HG02840 (cell line): Measurements from ENCODE around the gene GET4.
A peak's percentile ranks its signal among the peaks of the same experiment; 100 is the strongest.

Experiments used
- ATAC-seq: cut with Tn5 transposase; IDR thresholded peaks from one replicate; pipeline ENCODE4 v1.9.1; 2021; ENCODE audit warnings: mild to moderate bottlenecking, moderate library complexity, moderate number of reproducible peaks; ENCODE audit not compliant: unreplicated experiment, low FRiP score

GET4 gene

GRCh38 chr7:910931-911431, 34.6 kb downstream of the GET4 start:
- ATAC-seq: no peak

- ATAC-seq: no peak
Observed at GRCh38 chr7:911791-912480, 35.6 kb downstream of the GET4 start.

GRCh38 chr7:913736-914520, 37.6 kb downstream of the GET4 start:
- ATAC-seq: no peak

- no peak for ATAC-seq
Observed at GRCh38 chr7:914521-915194, 38.3 kb downstream of the GET4 start.

GRCh38 chr7:915291-916218, 39.2 kb downstream of the GET4 start:
- no peak for ATAC-seq

GRCh38 chr7:916291-916941, 40.1 kb downstream of the GET4 start:
- ATAC-seq: no peak

- ATAC-seq: no peak
Observed at GRCh38 chr7:917255-918117, 41.1 kb downstream of the GET4 start.

GRCh38 chr7:918118-918425, 41.7 kb downstream of the GET4 start:
- ATAC-seq: no peak

- no peak for ATAC-seq
Observed at GRCh38 chr7:918441-919113, 42.2 kb downstream of the GET4 start.

- ATAC-seq: no peak
Observed at GRCh38 chr7:919114-919442, 42.7 kb downstream of the GET4 start.

- no peak for ATAC-seq
Observed at GRCh38 chr7:919924-920341, 43.6 kb downstream of the GET4 start.

- no peak for ATAC-seq
Observed at GRCh38 chr7:920351-921070, 44.2 kb downstream of the GET4 start.

- ATAC-seq: no peak
Observed at GRCh38 chr7:921071-921461, 44.7 kb downstream of the GET4 start.

- ATAC-seq: no peak
Observed at GRCh38 chr7:921581-922333, 45.4 kb downstream of the GET4 start.

GRCh38 chr7:922334-923107, 46.2 kb downstream of the GET4 start:
- peak; percentile 8 for ATAC-seq
